ENCODE results near the gene TP53BP1.

GRCh38 chr15:43420435-43420834 lies 72.5 kb downstream of the TP53BP1 start:
- TF ChIP-seq CTCF (IDR thresholded peaks at IDR 0.05), result no peak
- TF ChIP-seq POLR2AphosphoS5 (IDR thresholded peaks at IDR 0.05; ENCODE audit: insufficient read depth in 1 of 2, low read depth in 1 of 2), result no peak
